Heart right ventricle (tissue), 16 donors: Measurements from ENCODE around the gene ARMH3. TPM values are rescaled to one million over a fixed set of nuclear protein-coding genes. Genes with fewer than 3 reads are reported as not detected.

Source experiments
- ATAC-seq, 8 donors: fragments of 200-7000 bp; cut with Tn5 transposase; one replicate each; pipeline ENCODE4 v1.9.1; 2020; ENCODE audit warnings: mild to moderate bottlenecking in 8 of 8, moderate library complexity in 8 of 8, moderate number of reproducible peaks in 1 of 8
- DNase-seq, 2 donors: peaks; one replicate each; pipeline ENCODE4 v3.0.0-alpha.2; 2020
- H3K27ac ChIP-seq, 10 donors: fragments of 200-600 bp; sonication (generic) in 2 of 10; one replicate each; pipeline versions ENCODE4 v1.5.0 to v1.8.0; 2020 to 2022; ENCODE audit warnings: mild to moderate bottlenecking in 3 of 10
- H3K27me3 ChIP-seq, 7 donors: fragments of 200-600 bp; one replicate each; pipeline ENCODE4 v1.8.0; 2021 to 2022; ENCODE audit warnings: mild to moderate bottlenecking in 2 of 7
- H3K36me3 ChIP-seq, 9 donors: fragments of 200-600 bp; sonication (generic) in 1 of 9; one replicate each; pipeline versions ENCODE4 v1.5.0 to v1.8.0; 2020 to 2022; ENCODE audit warnings: mild to moderate bottlenecking in 2 of 9
- H3K4me1 ChIP-seq, 9 donors: fragments of 200-600 bp; sonication (generic) in 1 of 9; one replicate each; pipeline versions ENCODE4 v1.5.0 to v1.8.0; 2020 to 2022; ENCODE audit warnings: mild to moderate bottlenecking in 4 of 9
- H3K4me3 ChIP-seq, 10 donors: fragments of 200-600 bp; sonication (generic) in 2 of 10; one replicate each; pipeline versions ENCODE4 v1.5.0 to v1.8.0; 2020 to 2022; ENCODE audit warnings: mild to moderate bottlenecking in 7 of 10, moderate library complexity in 2 of 10
- H3K9me3 ChIP-seq, 11 donors: fragments of 200-600 bp in 10 of 11; sonication (generic) in 2 of 11; one replicate each; pipeline versions ENCODE4 v1.5.0 to v1.8.0; 2013 to 2022; ENCODE audit warnings: mild to moderate bottlenecking in 2 of 11, control low read depth in 1 of 11, moderate library complexity in 1 of 11
- WGBS, 2 donors: extraction: QIAGEN DNeasy Blood & Tissue Kit; methylation state at CpG; one replicate each; pipeline ENCODE4 v1.1.7; 2013; ENCODE audit warnings: inconsistent platforms in 1 of 2; 5-methylcytosine and 5-hydroxymethylcytosine counted together
- intact Hi-C, 10 donors: fragments of 100-400 bp; cut with DNase I; formaldehyde crosslinking; loops; one replicate each; pipeline versions ENCODE4 v1.11.1 to v1.14.2; 2022
- polyA plus RNA-seq, 2 donors: library from polyadenylated mRNA; stranded (reverse); fragments of 200-250 nt; gene quantifications; one replicate each; pipeline ENCODE4 v1.2.3, GENCODE V29; 2013
- total RNA-seq, 10 donors: library from RNA; stranded (reverse); fragmentation: NEBNext Ultra II Directional in 3 of 10; extraction: Animal tissue kit (Norgen Biotek cat#: 25700) in 3 of 10; gene quantifications; one replicate each; pipeline versions ENCODE4 v1.2.1 to v1.2.4, GENCODE V29; 2021 to 2023
- TF ChIP-seq, protein P1 (sequence below), 9 donors: fragments of 200-600 bp; sonication (generic) in 2 of 9; IDR thresholded peaks; one replicate each; pipeline versions ENCODE4 v1.5.0 to v1.8.0; 2021 to 2022; ENCODE audit warnings: antibody characterized with exemption in 9 of 9, mild to moderate bottlenecking in 5 of 9, moderate library complexity in 1 of 9
- donor health status: Arrhythmogenic right ventricular cardiomyopathy.
- donor health status: ischemic (EF 13 %, LVEDD 7.1; RV severe dilation, severe dysfunction).
- donor health status: healthy with polysubstance abuse.
- donor health status: DM: no; HTN: yes; CAD: no.
- donor health status: DM: no; HTN: no; CAD: no.
- donor health status: ischemic (EF 25% LVEDD 6.9; RV normal size, moderate dysfunction).
- donor health status: ischemic (EF 25% LVEDD 5.7; RV mildly dilated, moderate dysfunction).
- donor health status: healthy.
- donor health status: DM: yes; HTN: yes; CAD: no.
- donor health status: Ischemic cardiomyopathy.
- donor health status: ischemic (EF 35%, LVEDD 5.7; RV mildly dilated, moderate dysfunction).
- donor health status: nonischemic (EF 11% LVEDD 7.7; RV severe dilation, severe dysfunction).
- donor health status: DM: yes; HTN: yes; CAD: no.
- donor health status: PGD.
- donor health status: ischemic (EF 29% LVEDD 5.4; RV normal size, mild dysfunction).
- donor health status: nonischemic (EF 23%, LVEDD 6.1; RV moderate dilation, normal function).

The ARMH3 gene
- total and polyA plus RNA-seq, 12 donors, result 24.1 to 96.8 (median 54.1) TPM

DNA sequence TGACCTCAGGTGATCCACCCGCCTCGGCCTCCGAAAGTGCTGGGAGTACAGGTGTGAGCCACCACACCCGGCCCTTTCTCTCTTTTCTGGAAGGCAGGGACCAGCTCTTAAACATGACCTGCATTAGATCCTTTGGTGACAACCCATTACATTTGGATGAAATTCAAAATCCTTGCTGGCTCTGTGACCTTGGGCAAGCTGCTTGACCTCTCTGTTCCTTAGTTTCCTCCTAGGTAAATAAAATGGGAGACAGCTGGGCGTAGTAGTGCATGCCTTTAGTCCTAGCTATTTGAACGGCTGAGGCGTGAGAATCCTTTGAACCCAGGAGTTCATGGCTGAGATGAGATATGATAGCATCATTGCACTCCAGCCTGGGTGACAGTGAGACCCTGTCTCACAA lies 40.5 kb upstream of the ARMH3 start:
- Histone ChIP-seq H3K4me3 (no peak overlapping the region), H3K36me3 (peaks cover 0 to 23% (median 0%) of the 10 kb centered on the region in 9 donors), H3K27me3 (no peaks in the 10 kb centered on the region), H3K9me3 (no peaks in the 10 kb centered on the region), H3K4me1 (no peaks in the 10 kb centered on the region), H3K27ac (no peak overlapping the region)
- intact Hi-C loops, result no loop called here
- WGBS, 2 donors, result 94 to 95% methylated on average over 7 of the region's 7 CpGs
- ATAC-seq (no peak), DNase-seq (no peak)
- TF ChIP-seq, protein P1, sequence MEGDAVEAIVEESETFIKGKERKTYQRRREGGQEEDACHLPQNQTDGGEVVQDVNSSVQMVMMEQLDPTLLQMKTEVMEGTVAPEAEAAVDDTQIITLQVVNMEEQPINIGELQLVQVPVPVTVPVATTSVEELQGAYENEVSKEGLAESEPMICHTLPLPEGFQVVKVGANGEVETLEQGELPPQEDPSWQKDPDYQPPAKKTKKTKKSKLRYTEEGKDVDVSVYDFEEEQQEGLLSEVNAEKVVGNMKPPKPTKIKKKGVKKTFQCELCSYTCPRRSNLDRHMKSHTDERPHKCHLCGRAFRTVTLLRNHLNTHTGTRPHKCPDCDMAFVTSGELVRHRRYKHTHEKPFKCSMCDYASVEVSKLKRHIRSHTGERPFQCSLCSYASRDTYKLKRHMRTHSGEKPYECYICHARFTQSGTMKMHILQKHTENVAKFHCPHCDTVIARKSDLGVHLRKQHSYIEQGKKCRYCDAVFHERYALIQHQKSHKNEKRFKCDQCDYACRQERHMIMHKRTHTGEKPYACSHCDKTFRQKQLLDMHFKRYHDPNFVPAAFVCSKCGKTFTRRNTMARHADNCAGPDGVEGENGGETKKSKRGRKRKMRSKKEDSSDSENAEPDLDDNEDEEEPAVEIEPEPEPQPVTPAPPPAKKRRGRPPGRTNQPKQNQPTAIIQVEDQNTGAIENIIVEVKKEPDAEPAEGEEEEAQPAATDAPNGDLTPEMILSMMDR (IDR thresholded peaks at IDR 0.05), result no peak

DNA sequence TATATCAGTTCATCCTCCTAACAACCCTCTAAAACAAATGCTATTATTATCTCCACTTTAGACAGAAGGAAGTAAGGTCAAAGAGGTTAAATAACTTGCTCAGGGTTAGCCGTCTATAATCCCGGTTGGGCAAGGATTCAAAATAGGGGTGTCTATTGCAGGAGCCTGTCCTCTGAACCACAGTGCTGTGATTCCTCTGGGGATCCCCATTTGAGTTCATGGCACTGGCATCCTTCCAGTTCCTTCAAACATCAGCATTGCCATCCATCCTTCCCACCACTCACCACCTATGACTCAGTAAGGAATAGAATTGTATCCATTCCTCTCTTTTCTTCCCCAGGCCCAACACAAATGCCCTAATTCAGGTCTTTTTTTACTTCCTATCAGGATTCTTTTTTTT lies 34.8 kb upstream of the ARMH3 start:
- ATAC-seq (peak in 1 of 8 donors; percentile 18), DNase-seq (no peak)
- H3K36me3 ChIP-seq, result no peaks in the 10 kb centered on the region
- intact Hi-C loops, result no loop called here
- no peaks in the 10 kb centered on the region for H3K9me3 ChIP-seq
- H3K4me3 ChIP-seq, result no peak overlapping the region
- 23 to 29% methylated on average over 2 of the region's 2 CpGs for WGBS, 2 donors
- peaks cover 0 to 8% (median 0%) of the 10 kb centered on the region in 9 donors for H3K4me1 ChIP-seq
- H3K27ac ChIP-seq, result no peak overlapping the region
- TF ChIP-seq, protein P1 (IDR thresholded peaks at IDR 0.05), result no peak
- H3K27me3 ChIP-seq, result no peaks in the 10 kb centered on the region

DNA sequence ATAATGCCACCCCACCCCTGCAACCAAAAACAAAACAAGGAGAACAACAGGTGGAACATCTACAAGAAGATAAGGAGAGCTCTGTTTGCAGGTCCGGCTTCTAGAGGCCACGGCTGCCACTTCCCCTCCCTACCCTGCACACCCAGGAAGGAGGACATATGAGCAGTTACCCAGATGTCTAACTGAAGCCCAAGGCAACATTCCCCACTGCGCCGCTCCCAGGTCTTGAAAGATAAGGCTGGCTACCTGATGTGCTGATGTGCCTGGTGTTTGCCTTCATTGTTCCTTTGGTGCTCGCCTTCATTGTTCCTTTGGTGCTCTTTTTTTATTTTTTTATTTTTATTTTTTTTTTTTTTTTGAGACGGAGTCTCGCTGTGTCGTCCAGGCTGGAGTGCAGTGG lies 30.2 kb upstream of the ARMH3 start:
- H3K4me3 ChIP-seq, result no peak overlapping the region
- no peak overlapping the region for H3K27ac ChIP-seq
- H3K36me3 ChIP-seq, result no peaks in the 10 kb centered on the region
- H3K4me1 ChIP-seq, result peaks cover 0 to 8% (median 0%) of the 10 kb centered on the region in 9 donors
- ATAC-seq (no peak), DNase-seq (no peak)
- no peaks in the 10 kb centered on the region for H3K27me3 ChIP-seq
- intact Hi-C loops, result no loop called here
- 97% methylated on average over 8 of the region's 8 CpGs for WGBS, 2 donors
- H3K9me3 ChIP-seq, result no peaks in the 10 kb centered on the region
- TF ChIP-seq, protein P1 (IDR thresholded peaks at IDR 0.05), result no peak

DNA sequence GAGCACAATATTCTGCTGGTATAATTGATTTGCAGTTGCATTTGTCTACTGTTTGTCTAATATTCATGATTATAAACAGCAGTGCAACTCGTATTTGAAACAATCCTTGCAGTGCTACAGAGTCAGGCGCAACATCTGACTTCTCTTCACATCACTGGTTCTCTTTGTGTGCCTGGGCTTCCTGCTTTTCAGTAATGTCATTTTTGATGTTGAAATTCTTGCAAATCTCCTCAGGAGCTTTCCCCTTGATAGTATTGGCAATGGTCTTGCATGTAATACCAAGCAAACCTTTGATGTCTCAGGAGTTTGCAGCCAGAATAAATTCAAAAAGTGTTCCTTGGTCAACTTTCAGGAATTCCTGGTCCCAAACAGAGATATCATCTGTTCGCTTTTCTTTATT lies 29.4 kb upstream of the ARMH3 start:
- 90% methylated on average over 3 of the region's 3 CpGs for WGBS, 2 donors
- Histone ChIP-seq H3K27ac (no peak overlapping the region), H3K27me3 (no peaks in the 10 kb centered on the region), H3K4me1 (peaks cover 0 to 2% (median 0%) of the 10 kb centered on the region in 9 donors), H3K36me3 (no peaks in the 10 kb centered on the region), H3K4me3 (no peak overlapping the region), H3K9me3 (no peaks in the 10 kb centered on the region)
- DNase-seq, result no peak
- ATAC-seq, result no peak
- TF ChIP-seq, protein P1 (IDR thresholded peaks at IDR 0.05), result no peak
- intact Hi-C loops, result no loop called here
